Colonic mucosa (tissue), 4 donors: ENCODE measurements around the gene PRICKLE4. TPM values are rescaled to one million over a fixed set of nuclear protein-coding genes. Genes with fewer than 3 reads are reported as not detected.

ENCODE experiments used
- DNase-seq: peaks from one replicate; pipeline ENCODE4 v3.0.0-alpha.2; 2020
- H3K27ac ChIP-seq: fragments of 200-600 bp; one replicate; pipeline ENCODE4 v1.8.0; 2021
- H3K27me3 ChIP-seq: fragments of 200-600 bp; one replicate; pipeline ENCODE4 v1.8.0; 2021
- H3K36me3 ChIP-seq: fragments of 200-600 bp; one replicate; pipeline ENCODE4 v1.8.0; 2021
- H3K4me1 ChIP-seq: fragments of 200-600 bp; one replicate; pipeline ENCODE4 v1.8.0; 2021; ENCODE audit warnings: mild to moderate bottlenecking
- H3K4me3 ChIP-seq: fragments of 200-600 bp; one replicate; pipeline ENCODE4 v1.8.0; 2021
- H3K9ac ChIP-seq, 2 donors: one replicate each; pipeline ENCODE4 v1.7.0; 2013; ENCODE audit warnings: control low read depth in 2 of 2, low read depth in 2 of 2, low read length in 2 of 2
- H3K9me3 ChIP-seq: fragments of 200-600 bp; one replicate; pipeline ENCODE4 v1.8.0; 2021
- intact Hi-C: fragments of 100-400 bp; cut with DNase I; formaldehyde crosslinking; loops from one replicate; pipeline ENCODE4 v1.14.1; 2022
- total RNA-seq, 2 donors: library from RNA; stranded (reverse); fragmentation: NEBNext Ultra II Directional in 1 of 2; extraction: Animal tissue kit (Norgen Biotek cat#: 25700) in 1 of 2; gene quantifications; one replicate each; pipeline ENCODE4 v1.2.1, GENCODE V29; 2021
- TF ChIP-seq, protein P1 (sequence below): fragments of 200-600 bp; IDR thresholded peaks from one replicate; pipeline ENCODE4 v1.8.0; 2022; ENCODE audit warnings: antibody characterized with exemption, mild to moderate bottlenecking
- donor health status: healthy.
- donor health status: DM: no; HTN: no; CAD: no.
- donor health status: DM: no; HTN: no; CAD: no.

Gene PRICKLE4
- total RNA-seq, 2 donors from 2014 or later: 1.8 to 4.8 TPM

DNA sequence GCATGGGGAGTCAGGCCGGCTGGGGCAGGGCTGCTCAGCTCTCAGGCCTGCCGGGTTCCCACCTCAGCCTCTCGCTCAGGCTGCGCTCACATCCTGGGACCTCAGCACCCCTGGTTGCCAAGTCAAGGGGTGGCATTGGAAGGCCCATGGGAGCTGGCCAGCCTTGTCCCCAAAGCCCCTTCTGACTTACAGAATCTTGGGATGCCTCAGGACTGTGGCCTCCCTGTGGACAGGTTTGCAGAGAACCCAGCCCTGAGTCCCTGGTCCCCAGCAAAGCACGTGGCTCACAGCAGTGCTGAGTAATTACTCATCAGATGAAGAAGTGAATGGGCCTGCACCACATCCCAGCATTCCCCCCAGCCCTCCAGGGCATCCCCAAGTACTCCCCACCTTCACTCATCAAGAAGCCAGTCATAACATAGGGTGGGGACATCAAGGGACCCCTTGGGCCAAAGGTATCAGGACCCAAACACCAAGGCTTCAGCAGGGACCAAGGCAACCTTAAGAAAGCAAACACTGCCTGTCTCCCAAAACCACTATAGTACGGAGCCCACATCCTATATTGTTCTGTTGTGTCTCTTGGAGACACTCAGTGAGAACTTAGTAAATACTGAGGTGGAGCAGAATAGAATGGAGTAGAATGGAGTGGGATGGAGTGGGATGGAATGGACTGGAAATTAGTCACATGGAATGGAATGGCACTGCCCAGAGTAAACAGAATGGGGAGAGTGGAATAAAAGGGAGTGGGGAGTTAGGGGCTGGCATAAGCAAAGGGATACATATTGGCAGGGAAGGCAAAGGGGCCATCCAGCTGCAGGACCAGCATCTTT, 37.0 kb upstream of the PRICKLE4 start:
- H3K27ac ChIP-seq: no peak overlapping the region
- TF ChIP-seq, protein P1, sequence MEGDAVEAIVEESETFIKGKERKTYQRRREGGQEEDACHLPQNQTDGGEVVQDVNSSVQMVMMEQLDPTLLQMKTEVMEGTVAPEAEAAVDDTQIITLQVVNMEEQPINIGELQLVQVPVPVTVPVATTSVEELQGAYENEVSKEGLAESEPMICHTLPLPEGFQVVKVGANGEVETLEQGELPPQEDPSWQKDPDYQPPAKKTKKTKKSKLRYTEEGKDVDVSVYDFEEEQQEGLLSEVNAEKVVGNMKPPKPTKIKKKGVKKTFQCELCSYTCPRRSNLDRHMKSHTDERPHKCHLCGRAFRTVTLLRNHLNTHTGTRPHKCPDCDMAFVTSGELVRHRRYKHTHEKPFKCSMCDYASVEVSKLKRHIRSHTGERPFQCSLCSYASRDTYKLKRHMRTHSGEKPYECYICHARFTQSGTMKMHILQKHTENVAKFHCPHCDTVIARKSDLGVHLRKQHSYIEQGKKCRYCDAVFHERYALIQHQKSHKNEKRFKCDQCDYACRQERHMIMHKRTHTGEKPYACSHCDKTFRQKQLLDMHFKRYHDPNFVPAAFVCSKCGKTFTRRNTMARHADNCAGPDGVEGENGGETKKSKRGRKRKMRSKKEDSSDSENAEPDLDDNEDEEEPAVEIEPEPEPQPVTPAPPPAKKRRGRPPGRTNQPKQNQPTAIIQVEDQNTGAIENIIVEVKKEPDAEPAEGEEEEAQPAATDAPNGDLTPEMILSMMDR: no peak
- no peaks in the 10 kb centered on the region for H3K9me3 ChIP-seq
- no peaks in the 10 kb centered on the region for H3K36me3 ChIP-seq
- H3K4me1 ChIP-seq: no peaks in the 10 kb centered on the region
- H3K9ac ChIP-seq: no peak overlapping the region
- H3K4me3 ChIP-seq: no peak overlapping the region
- intact Hi-C loops: no loop called here
- no peaks in the 10 kb centered on the region for H3K27me3 ChIP-seq
- DNase-seq: no peak

DNA sequence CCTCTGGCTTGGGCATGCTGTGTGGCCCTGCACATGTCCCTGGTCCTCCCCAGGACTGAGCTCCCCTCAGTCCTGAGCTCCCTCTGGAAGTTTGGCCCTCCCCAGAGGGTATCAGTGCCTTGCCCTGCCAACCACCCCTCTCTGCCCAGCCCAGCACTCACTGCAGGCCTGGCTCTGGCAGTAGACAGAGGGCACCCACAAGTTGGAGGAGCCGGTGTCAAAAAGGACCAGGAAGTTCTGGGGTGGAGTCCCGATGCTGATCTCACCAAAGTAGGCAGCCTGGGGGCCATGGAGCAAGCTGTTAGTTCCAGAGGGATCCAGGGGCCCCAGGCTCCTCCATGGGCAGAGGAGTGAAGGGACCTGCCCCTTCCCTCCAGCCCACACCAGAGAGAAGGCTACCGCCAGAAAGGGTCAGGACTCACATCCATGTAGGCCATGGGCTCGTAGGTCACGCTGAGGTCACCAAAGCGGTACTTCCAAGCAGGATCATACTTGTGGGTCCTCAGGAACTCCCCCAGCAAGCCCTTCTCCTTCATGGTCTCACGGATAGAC, 36.3 kb upstream of the PRICKLE4 start:
- intact Hi-C loops: no loop called here
- Histone ChIP-seq H3K9me3 (no peaks in the 10 kb centered on the region), H3K9ac (no peak overlapping the region), H3K4me1 (no peaks in the 10 kb centered on the region), H3K27me3 (no peaks in the 10 kb centered on the region), H3K27ac (no peak overlapping the region), H3K4me3 (no peak overlapping the region), H3K36me3 (no peaks in the 10 kb centered on the region)
- DNase-seq: no peak
- TF ChIP-seq, protein P1: no peak

DNA sequence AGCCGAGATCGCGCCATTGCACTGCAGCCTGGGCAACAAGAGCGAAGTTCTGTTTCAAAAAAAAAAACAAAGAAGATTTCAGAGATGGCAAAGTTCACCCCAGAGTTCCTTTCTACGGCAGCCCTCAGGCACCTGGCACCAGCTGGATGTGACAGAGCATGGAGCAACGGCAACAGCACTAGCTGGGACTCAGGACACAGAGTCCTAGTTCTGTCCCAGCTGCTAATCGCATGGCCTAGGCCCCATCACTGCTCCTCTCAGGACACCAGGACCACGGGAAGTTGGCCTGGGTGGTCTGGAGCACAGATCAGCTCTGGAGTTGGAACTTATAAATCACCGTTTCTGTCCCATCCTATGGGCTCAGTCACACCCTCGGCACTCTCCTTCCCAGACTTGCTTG, 34.5 kb upstream of the PRICKLE4 start:
- H3K9ac ChIP-seq: no peak overlapping the region

DNA sequence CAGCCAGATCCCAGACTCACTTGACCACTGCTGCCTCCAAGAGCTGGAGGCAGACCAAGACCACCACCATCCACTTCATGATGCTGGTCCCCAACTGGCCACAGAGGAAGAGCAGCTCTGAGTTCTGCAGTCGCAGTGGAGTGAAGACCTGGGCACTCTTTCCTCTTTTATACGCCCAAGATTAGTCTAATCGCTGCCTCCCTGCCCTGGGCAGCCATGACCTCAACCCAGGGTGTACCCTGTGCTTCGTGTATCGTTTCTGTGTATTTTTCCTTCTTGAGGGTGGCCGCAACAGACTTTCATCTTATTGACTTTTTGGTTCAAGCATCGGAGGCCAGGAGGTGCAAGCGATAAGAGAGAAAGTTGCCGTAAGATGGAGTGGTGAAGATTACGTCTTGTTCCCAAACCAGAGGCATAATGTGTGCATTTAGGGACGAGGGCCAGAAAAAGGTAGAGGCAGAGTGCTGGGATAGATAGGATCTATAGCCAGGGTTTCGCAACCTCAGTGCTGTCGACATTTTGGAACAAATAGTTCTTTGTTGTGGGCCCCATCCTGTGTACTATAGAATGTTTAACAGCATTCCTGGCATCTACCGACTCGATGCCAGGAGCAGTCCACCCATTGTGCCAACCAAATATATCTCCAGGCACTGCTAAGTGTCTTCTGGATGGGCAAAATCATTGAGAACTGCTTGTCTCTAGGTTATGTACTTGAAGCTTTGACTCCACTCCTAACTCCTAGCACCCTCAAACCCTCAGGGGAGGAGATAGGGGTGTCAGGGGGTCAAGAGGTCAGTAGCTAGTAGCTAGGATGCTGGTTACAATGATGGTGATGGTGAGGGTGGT, 33.1 kb upstream of the PRICKLE4 start, which contains the start of gene PGC:
PGC (minus strand) TSS at position 142 of the 846 bp plus-strand sequence; CDS start at position 79, 63 bp downstream.
- TF ChIP-seq, protein P1: no peak
- H3K9ac ChIP-seq: no peak within 1 kb of the TSS
- no peak within 1 kb of the TSS for H3K27ac ChIP-seq
- no peak for DNase-seq
- H3K4me1 ChIP-seq: no peaks in the 10 kb centered on the region
- intact Hi-C loops: no loop called here
- H3K9me3 ChIP-seq: no peaks in the 10 kb centered on the region
- no peaks in the 10 kb centered on the region for H3K27me3 ChIP-seq
- no peaks in the 10 kb centered on the region for H3K36me3 ChIP-seq
- no peak within 1 kb of the TSS for H3K4me3 ChIP-seq

More for the DNA sequence above, 34.5 kb upstream of the PRICKLE4 start:
- intact Hi-C loops: no loop called here
- DNase-seq: no peak
- Histone ChIP-seq H3K36me3 (no peaks in the 10 kb centered on the region), H3K27me3 (no peaks in the 10 kb centered on the region), H3K4me3 (no peak overlapping the region), H3K9me3 (no peaks in the 10 kb centered on the region), H3K4me1 (no peaks in the 10 kb centered on the region), H3K27ac (no peak overlapping the region)
- TF ChIP-seq, protein P1: no peak

DNA sequence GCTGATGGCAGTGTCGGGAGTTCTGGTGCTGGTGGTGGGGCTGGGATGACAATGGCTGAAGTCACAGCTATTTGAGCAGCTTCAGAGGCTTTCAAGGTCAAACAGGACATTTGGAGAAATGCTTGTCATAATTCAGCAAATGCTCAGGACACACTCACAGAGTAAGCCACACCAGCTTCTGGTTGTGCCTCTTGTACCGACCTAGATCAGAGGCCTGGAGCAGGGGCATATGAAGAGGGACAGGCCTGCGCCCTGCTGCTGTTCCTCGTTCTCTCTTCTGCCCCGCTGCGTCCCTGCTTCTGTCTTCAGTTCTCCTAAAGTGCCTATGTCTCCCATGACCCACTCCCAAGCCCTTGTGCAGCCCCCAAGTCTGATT, 32.5 kb upstream of the PRICKLE4 start:
- TF ChIP-seq, protein P1: no peak
- no peak for DNase-seq
- no peaks in the 10 kb centered on the region for H3K27me3 ChIP-seq
- H3K27ac ChIP-seq: no peak overlapping the region
- no peaks in the 10 kb centered on the region for H3K4me1 ChIP-seq
- intact Hi-C loops: no loop called here
- no peaks in the 10 kb centered on the region for H3K9me3 ChIP-seq
- no peak overlapping the region for H3K9ac ChIP-seq
- no peak overlapping the region for H3K4me3 ChIP-seq
- H3K36me3 ChIP-seq: no peaks in the 10 kb centered on the region
